ENCODE data around the gene TCF7L1.

Gene TCF7L1

DNA sequence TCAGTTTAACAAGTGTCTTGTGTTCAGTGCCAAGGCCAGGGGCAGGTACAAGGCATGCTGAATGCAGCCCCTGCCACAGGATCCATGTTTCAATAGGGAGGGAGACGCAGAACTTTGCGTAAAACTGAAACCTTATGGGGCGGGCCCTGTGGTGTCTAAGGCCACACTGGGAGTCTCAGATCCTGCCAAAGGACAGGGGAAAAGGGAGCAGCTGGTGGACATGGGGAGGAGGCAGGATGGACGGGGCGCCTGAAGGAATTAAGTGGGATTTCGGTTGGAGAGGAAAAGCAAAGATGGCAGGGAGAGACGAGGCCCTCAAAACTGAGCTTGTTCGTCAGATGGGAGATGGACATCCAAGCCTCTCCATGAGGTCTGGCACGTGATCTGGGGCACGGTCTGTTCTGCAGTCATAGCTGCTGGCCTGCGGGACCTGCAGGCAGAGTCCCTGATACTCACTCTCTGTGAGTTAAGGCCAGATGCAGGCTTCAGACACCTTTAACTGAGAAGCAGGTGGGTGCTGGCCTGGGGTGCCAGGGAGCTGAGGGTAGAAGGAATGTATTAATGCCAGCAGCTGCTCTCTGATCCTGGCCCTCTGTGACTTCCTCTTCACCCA, 48.8 kb downstream of the TCF7L1 start:
- Histone ChIP-seq H3K9me3 (ENCODE audit: control insufficient read depth, low read length) (no peaks in the 10 kb centered on the region), H3K27ac (ENCODE audit: insufficient read depth, low read depth, low read length, poor library complexity, severe bottlenecking) (no peak overlapping the region), H3K4me1 (ENCODE audit: control insufficient read depth, insufficient read depth, low read length) (peaks cover 35% of the 10 kb centered on the region), H3K27me3 (ENCODE audit: control insufficient read depth, insufficient read depth, low read length, poor library complexity, severe bottlenecking) (no peaks in the 10 kb centered on the region), H3K4me3 (ENCODE audit: insufficient read depth, low read depth, low read length) (no peak overlapping the region), H3K36me3 (ENCODE audit: control insufficient read depth, insufficient read depth, low read length) (no peaks in the 10 kb centered on the region)
- WGBS, 2 experiments, result 93 to 95% methylated on average over 11 of the region's 11 CpGs

DNA sequence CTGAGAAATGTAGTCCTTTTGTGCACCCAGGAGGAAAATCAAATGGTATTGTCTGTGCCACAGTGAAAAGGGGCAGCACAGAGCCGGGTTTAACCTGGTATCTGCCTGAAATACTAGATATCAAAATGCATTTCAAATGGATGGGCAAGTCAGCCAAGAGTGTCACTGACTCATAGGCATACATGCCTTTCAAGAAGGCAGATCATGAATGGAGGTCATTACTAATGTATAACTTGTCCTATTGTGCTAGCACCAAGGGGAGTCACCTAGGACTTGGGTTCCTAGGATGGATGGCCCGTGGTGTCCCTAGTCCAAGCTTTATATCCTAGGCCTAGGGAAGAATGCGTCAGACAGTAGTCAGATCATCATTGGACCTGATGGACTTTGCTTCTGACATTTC, 49.9 kb downstream of the TCF7L1 start:
- 93 to 94% methylated on average over 3 of the region's 3 CpGs for WGBS, 2 experiments
- Histone ChIP-seq H3K9me3 (ENCODE audit: control insufficient read depth, low read length) (no peaks in the 10 kb centered on the region), H3K36me3 (ENCODE audit: control insufficient read depth, insufficient read depth, low read length) (no peaks in the 10 kb centered on the region), H3K27ac (ENCODE audit: insufficient read depth, low read depth, low read length, poor library complexity, severe bottlenecking) (no peak overlapping the region), H3K27me3 (ENCODE audit: control insufficient read depth, insufficient read depth, low read length, poor library complexity, severe bottlenecking) (no peaks in the 10 kb centered on the region), H3K4me3 (ENCODE audit: insufficient read depth, low read depth, low read length) (no peak overlapping the region), H3K4me1 (ENCODE audit: control insufficient read depth, insufficient read depth, low read length) (peaks cover 33% of the 10 kb centered on the region)

DNA sequence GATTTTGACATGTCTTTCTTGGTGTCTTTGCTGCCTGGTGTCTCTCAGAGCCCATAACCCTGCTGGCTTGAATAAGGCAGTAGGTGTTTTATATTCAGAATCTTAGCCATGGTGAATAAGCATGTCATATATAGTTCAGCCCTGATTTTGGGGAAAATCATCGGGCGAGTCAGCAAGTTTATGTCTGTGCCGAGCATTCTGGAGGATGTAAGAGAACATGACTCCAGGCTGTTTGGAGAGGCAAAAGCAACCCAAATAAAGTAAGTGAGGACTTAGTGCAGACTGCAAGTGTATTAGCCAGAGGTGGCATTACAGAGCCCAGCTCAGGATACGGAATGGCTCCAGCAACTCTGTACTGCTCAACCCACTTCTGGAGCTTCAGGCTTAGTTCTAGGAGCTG, 50.3 kb downstream of the TCF7L1 start:
- H3K9me3 ChIP-seq (ENCODE audit: control insufficient read depth, low read length), result no peaks in the 10 kb centered on the region
- H3K4me3 ChIP-seq (ENCODE audit: insufficient read depth, low read depth, low read length), result no peak overlapping the region
- no peaks in the 10 kb centered on the region for H3K27me3 ChIP-seq (ENCODE audit: control insufficient read depth, insufficient read depth, low read length, poor library complexity, severe bottlenecking)
- no peak overlapping the region for H3K27ac ChIP-seq (ENCODE audit: insufficient read depth, low read depth, low read length, poor library complexity, severe bottlenecking)
- WGBS, 2 experiments, result 71 to 74% methylated on average over 4 of the region's 4 CpGs
- no peaks in the 10 kb centered on the region for H3K36me3 ChIP-seq (ENCODE audit: control insufficient read depth, insufficient read depth, low read length)
- peaks cover 29% of the 10 kb centered on the region for H3K4me1 ChIP-seq (ENCODE audit: control insufficient read depth, insufficient read depth, low read length)

DNA sequence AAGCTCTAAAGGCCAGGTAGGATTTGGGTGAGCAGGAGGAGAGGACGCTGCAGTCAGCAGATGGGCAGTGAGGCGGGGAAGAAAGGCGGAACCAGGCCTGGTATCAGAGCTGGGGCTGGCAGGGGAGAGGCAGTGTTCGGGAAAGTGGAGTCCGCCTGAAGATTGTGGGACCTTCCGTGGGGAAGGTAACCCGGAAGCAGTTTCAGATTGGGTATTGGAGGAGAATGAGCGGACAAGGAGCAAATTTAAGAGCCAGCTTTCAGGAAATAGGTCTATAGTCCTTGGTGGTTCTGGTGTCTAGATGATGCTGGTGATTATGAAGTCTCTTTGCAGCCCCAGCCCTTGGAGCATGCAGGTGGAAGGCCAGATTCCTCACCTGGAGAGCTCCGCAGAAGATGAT, 51.0 kb downstream of the TCF7L1 start:
- Histone ChIP-seq H3K4me3 (ENCODE audit: insufficient read depth, low read depth, low read length) (no peak overlapping the region), H3K36me3 (ENCODE audit: control insufficient read depth, insufficient read depth, low read length) (no peaks in the 10 kb centered on the region), H3K4me1 (ENCODE audit: control insufficient read depth, insufficient read depth, low read length) (peaks cover 31% of the 10 kb centered on the region), H3K27ac (ENCODE audit: insufficient read depth, low read depth, low read length, poor library complexity, severe bottlenecking) (no peak overlapping the region), H3K9me3 (ENCODE audit: control insufficient read depth, low read length) (no peaks in the 10 kb centered on the region), H3K27me3 (ENCODE audit: control insufficient read depth, insufficient read depth, low read length, poor library complexity, severe bottlenecking) (no peaks in the 10 kb centered on the region)
- 95 to 96% methylated on average over 9 of the region's 9 CpGs for WGBS, 2 experiments

DNA sequence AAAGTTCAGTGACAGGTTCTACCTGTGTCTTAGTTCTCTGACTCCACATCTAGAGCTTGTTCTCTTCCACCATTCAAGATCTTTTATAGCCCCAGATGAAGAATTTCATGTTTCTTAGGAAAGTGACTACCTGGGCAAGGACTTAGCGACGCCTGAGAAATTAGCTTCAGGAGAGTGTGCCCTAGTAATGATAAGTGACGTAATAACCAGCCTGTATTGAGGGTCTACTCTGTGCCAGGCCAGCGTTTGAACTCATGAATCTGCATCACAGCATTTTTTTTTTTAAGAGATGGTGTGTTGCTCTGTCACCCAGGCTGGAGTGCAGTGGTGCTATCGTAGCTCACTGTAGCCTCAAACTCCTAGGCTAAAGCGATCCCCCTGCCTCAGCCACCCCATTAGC, 51.8 kb downstream of the TCF7L1 start:
- Histone ChIP-seq H3K9me3 (ENCODE audit: control insufficient read depth, low read length) (no peaks in the 10 kb centered on the region), H3K36me3 (ENCODE audit: control insufficient read depth, insufficient read depth, low read length) (no peaks in the 10 kb centered on the region), H3K27me3 (ENCODE audit: control insufficient read depth, insufficient read depth, low read length, poor library complexity, severe bottlenecking) (no peaks in the 10 kb centered on the region), H3K4me3 (ENCODE audit: insufficient read depth, low read depth, low read length) (no peak overlapping the region), H3K27ac (ENCODE audit: insufficient read depth, low read depth, low read length, poor library complexity, severe bottlenecking) (no peak overlapping the region), H3K4me1 (ENCODE audit: control insufficient read depth, insufficient read depth, low read length) (peaks cover 28% of the 10 kb centered on the region)
- 92 to 93% methylated on average over 6 of the region's 6 CpGs for WGBS, 2 experiments

- Histone ChIP-seq H3K27ac (ENCODE audit: insufficient read depth, low read depth, low read length, poor library complexity, severe bottlenecking) (no peak overlapping the region), H3K4me3 (ENCODE audit: insufficient read depth, low read depth, low read length) (no peak overlapping the region), H3K27me3 (ENCODE audit: control insufficient read depth, insufficient read depth, low read length, poor library complexity, severe bottlenecking) (no peaks in the 10 kb centered on the region), H3K9me3 (ENCODE audit: control insufficient read depth, low read length) (no peaks in the 10 kb centered on the region), H3K36me3 (ENCODE audit: control insufficient read depth, insufficient read depth, low read length) (no peaks in the 10 kb centered on the region), H3K4me1 (ENCODE audit: control insufficient read depth, insufficient read depth, low read length) (peaks cover 29% of the 10 kb centered on the region)
- WGBS, 2 experiments, result 94 to 97% methylated on average over 7 of the region's 7 CpGs
Observed at GRCh38 chr2:85185431-85185940, 52.3 kb downstream of the TCF7L1 start.

GRCh38 chr2:85187069-85187468, 53.9 kb downstream of the TCF7L1 start:
- Histone ChIP-seq H3K4me3 (ENCODE audit: insufficient read depth, low read depth, low read length) (no peak overlapping the region), H3K36me3 (ENCODE audit: control insufficient read depth, insufficient read depth, low read length) (no peaks in the 10 kb centered on the region), H3K27ac (ENCODE audit: insufficient read depth, low read depth, low read length, poor library complexity, severe bottlenecking) (no peak overlapping the region), H3K27me3 (ENCODE audit: control insufficient read depth, insufficient read depth, low read length, poor library complexity, severe bottlenecking) (no peaks in the 10 kb centered on the region), H3K9me3 (ENCODE audit: control insufficient read depth, low read length) (no peaks in the 10 kb centered on the region), H3K4me1 (ENCODE audit: control insufficient read depth, insufficient read depth, low read length) (peaks cover 17% of the 10 kb centered on the region)
- WGBS, 2 experiments, result 92 to 93% methylated on average over 2 of the region's 2 CpGs

- H3K27me3 ChIP-seq (ENCODE audit: control insufficient read depth, insufficient read depth, low read length, poor library complexity, severe bottlenecking), result no peaks in the 10 kb centered on the region
- H3K4me1 ChIP-seq (ENCODE audit: control insufficient read depth, insufficient read depth, low read length), result peaks cover 17% of the 10 kb centered on the region
- peak overlapping the region; percentile 80 for H3K27ac ChIP-seq (ENCODE audit: insufficient read depth, low read depth, low read length, poor library complexity, severe bottlenecking)
- H3K9me3 ChIP-seq (ENCODE audit: control insufficient read depth, low read length), result no peaks in the 10 kb centered on the region
- no peak overlapping the region for H3K4me3 ChIP-seq (ENCODE audit: insufficient read depth, low read depth, low read length)
- 89 to 94% methylated on average over 5 of the region's 5 CpGs for WGBS, 2 experiments
- H3K36me3 ChIP-seq (ENCODE audit: control insufficient read depth, insufficient read depth, low read length), result no peaks in the 10 kb centered on the region
Observed at GRCh38 chr2:85188852-85189251, 55.7 kb downstream of the TCF7L1 start.

GRCh38 chr2:85189606-85190270, 56.5 kb downstream of the TCF7L1 start:
- Histone ChIP-seq H3K36me3 (ENCODE audit: control insufficient read depth, insufficient read depth, low read length) (no peaks in the 10 kb centered on the region), H3K9me3 (ENCODE audit: control insufficient read depth, low read length) (no peaks in the 10 kb centered on the region), H3K4me1 (ENCODE audit: control insufficient read depth, insufficient read depth, low read length) (peaks cover 17% of the 10 kb centered on the region), H3K4me3 (ENCODE audit: insufficient read depth, low read depth, low read length) (no peak overlapping the region), H3K27me3 (ENCODE audit: control insufficient read depth, insufficient read depth, low read length, poor library complexity, severe bottlenecking) (no peaks in the 10 kb centered on the region), H3K27ac (ENCODE audit: insufficient read depth, low read depth, low read length, poor library complexity, severe bottlenecking) (peak overlapping the region; percentile 80)
- WGBS, 2 experiments, result 23 to 32% methylated on average over 12 of the region's 12 CpGs

DNA sequence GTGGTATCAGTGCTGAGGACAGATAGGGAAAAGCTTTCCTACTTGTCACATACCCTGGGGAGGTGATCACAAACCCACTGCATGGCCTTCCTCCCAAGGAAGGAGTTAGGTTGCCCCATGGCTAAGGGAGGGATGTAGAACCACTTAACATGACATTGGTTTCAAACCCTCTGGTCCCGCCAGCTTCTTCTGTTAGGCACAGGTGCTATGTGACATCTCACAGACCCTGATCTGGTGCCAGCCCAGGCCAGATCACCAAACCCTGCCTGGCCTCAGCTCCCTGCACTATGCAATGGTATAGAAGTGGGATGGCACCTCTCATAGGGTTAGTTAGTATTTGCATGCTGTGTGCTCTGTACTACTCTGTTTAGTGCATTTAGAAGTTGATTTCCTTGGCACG, 58.0 kb downstream of the TCF7L1 start:
- Histone ChIP-seq H3K27ac (ENCODE audit: insufficient read depth, low read depth, low read length, poor library complexity, severe bottlenecking) (no peak overlapping the region), H3K4me3 (ENCODE audit: insufficient read depth, low read depth, low read length) (no peak overlapping the region), H3K4me1 (ENCODE audit: control insufficient read depth, insufficient read depth, low read length) (peaks cover 17% of the 10 kb centered on the region), H3K27me3 (ENCODE audit: control insufficient read depth, insufficient read depth, low read length, poor library complexity, severe bottlenecking) (no peaks in the 10 kb centered on the region), H3K36me3 (ENCODE audit: control insufficient read depth, insufficient read depth, low read length) (no peaks in the 10 kb centered on the region), H3K9me3 (ENCODE audit: control insufficient read depth, low read length) (no peaks in the 10 kb centered on the region)
- WGBS, 2 experiments, result 91 to 93% methylated on average over 2 of the region's 2 CpGs

Data from ectodermal cell (in vitro differentiated cells).